ENCODE data around the gene HYOU1. TPM values are rescaled to one million over a fixed set of nuclear protein-coding genes. Genes with fewer than 3 reads are reported as not detected.

The HYOU1 gene
- total RNA-seq, 2 experiments from 2014 or later, result 76.5 to 81.4 TPM

DNA sequence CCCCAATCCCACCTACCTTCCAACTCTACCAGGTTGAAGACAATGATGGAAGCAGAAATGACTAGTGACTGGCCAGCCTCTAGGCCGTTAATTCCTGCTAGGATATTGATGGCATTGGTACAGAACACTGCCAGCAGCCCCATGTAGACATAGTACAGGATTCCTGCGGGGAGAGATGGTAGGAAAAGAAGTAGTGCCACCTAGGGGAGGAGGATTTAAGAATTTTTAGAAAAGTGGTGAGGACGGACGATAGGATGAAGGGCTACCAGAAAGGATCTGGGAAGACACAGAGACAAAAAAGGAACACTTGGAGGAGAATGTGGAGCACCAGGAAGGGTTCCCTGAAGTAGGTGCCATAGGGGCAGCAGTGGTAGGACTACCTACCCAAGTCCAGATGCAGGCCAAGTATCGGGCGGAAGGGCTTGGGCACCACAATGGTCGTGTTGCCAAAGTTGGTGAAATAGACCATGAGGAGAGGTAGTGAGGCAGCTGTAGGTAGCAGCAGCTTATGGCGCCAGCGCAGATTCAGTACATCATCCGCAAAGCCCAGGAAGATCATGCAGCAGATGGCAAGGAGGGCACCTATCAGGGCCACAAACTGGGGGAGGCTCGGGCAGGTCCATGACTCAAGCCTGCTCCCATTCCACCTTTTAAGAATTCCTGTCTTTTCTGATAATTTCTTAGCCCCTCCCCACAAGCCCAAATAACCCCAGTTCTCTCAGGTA is 43.4 kb upstream of the HYOU1 start:
- Mint-ChIP-seq H3K27ac (peak overlapping the region; percentile 97), H3K27me3 (no peaks in the 10 kb centered on the region), H3K36me3 (ENCODE audit: low read depth) (peaks cover 49% of the 10 kb centered on the region), H3K4me3 (peak overlapping the region; percentile 95), H3K4me1 (ENCODE audit: low read depth) (peaks cover 57% of the 10 kb centered on the region), H3K9me3 (no peaks in the 10 kb centered on the region)
- H3K36me3 ChIP-seq (ENCODE audit: insufficient read depth, low read length), result peaks cover 23% of the 10 kb centered on the region
- H3K9me3 ChIP-seq (ENCODE audit: control insufficient read depth in 1 of 2, insufficient read depth in 1 of 2, low read length in 2 of 2), result no peaks in the 10 kb centered on the region
- intact Hi-C loops (cut with DNase I, micrococcal nuclease), result loop anchor here (2.0 to 10.0 kb wide), 5 partner anchors 16 to 526 kb away; partner anchors contain the start of genes RPS25 (in 2 of the 2), TRAPPC4 (in 2 of the 2), ARCN1 (in 1 of the 2) and HMBS (in 1 of the 2)
- no peaks in the 10 kb centered on the region for H3K27me3 ChIP-seq (ENCODE audit: control insufficient read depth in 1 of 2, insufficient read depth in 2 of 2, low read length in 2 of 2)
- CTCF ChIA-PET, result interaction anchor here (0.7 kb wide), 1 partner anchor 11 kb away, joined by 3 read pairs; no protein-coding TSS in a partner anchor
- peak in 1 of 14 experiments; percentile 45 for DNase-seq
- peaks cover 35% of the 10 kb centered on the region for H3K4me1 ChIP-seq (ENCODE audit: insufficient read depth, low read length)
- POLR2A ChIA-PET, result interaction anchor here (1.1 kb wide), 1 partner anchor 33 kb away, joined by 4 read pairs; the partner anchor contains the start of gene VPS11
- H3K27ac ChIP-seq (ENCODE audit: low read depth in 1 of 2, low read length in 2 of 2), result no peak overlapping the region
- no peak for ATAC-seq (ENCODE audit: poor library complexity)
- H3K4me3 ChIP-seq (ENCODE audit: low read length), result peak overlapping the region; percentile 90
- TF ChIP-seq, protein P1, sequence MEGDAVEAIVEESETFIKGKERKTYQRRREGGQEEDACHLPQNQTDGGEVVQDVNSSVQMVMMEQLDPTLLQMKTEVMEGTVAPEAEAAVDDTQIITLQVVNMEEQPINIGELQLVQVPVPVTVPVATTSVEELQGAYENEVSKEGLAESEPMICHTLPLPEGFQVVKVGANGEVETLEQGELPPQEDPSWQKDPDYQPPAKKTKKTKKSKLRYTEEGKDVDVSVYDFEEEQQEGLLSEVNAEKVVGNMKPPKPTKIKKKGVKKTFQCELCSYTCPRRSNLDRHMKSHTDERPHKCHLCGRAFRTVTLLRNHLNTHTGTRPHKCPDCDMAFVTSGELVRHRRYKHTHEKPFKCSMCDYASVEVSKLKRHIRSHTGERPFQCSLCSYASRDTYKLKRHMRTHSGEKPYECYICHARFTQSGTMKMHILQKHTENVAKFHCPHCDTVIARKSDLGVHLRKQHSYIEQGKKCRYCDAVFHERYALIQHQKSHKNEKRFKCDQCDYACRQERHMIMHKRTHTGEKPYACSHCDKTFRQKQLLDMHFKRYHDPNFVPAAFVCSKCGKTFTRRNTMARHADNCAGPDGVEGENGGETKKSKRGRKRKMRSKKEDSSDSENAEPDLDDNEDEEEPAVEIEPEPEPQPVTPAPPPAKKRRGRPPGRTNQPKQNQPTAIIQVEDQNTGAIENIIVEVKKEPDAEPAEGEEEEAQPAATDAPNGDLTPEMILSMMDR (IDR thresholded peaks at IDR 0.05), result peak; percentile 27

- Mint-ChIP-seq H3K9me3 (no peaks in the 10 kb centered on the region), H3K4me1 (ENCODE audit: low read depth) (peaks cover 58% of the 10 kb centered on the region), H3K4me3 (peak overlapping the region; percentile 95), H3K27me3 (no peaks in the 10 kb centered on the region), H3K27ac (peak overlapping the region; percentile 97), H3K36me3 (ENCODE audit: low read depth) (peaks cover 53% of the 10 kb centered on the region)
- TF ChIP-seq, protein P1 (IDR thresholded peaks at IDR 0.05), result no peak
- H3K27me3 ChIP-seq (ENCODE audit: control insufficient read depth in 1 of 2, insufficient read depth in 2 of 2, low read length in 2 of 2), result no peaks in the 10 kb centered on the region
- DNase-seq, result no peak
- POLR2A ChIA-PET, result interaction anchor here (1.1 kb wide), 1 partner anchor 32 kb away, joined by 4 read pairs; the partner anchor contains the start of gene VPS11
- H3K9me3 ChIP-seq (ENCODE audit: control insufficient read depth in 1 of 2, insufficient read depth in 1 of 2, low read length in 2 of 2), result no peaks in the 10 kb centered on the region
- no peak overlapping the region for H3K27ac ChIP-seq (ENCODE audit: low read depth in 1 of 2, low read length in 2 of 2)
- intact Hi-C loops (cut with DNase I, micrococcal nuclease), result loop anchor here (2.0 to 10.0 kb wide), 5 partner anchors 15 to 525 kb away; partner anchors contain the start of genes RPS25 (in 2 of the 2), TRAPPC4 (in 2 of the 2), ARCN1 (in 1 of the 2) and HMBS (in 1 of the 2)
- no peak for ATAC-seq (ENCODE audit: poor library complexity)
- CTCF ChIA-PET, result interaction anchor here (0.6 to 1.3 kb wide), 3 partner anchors 12 to 407 kb away, joined by 3 read pairs; no protein-coding TSS in a partner anchor
- peaks cover 23% of the 10 kb centered on the region for H3K36me3 ChIP-seq (ENCODE audit: insufficient read depth, low read length)
- no peak overlapping the region for H3K4me3 ChIP-seq (ENCODE audit: low read length)
- peaks cover 39% of the 10 kb centered on the region for H3K4me1 ChIP-seq (ENCODE audit: insufficient read depth, low read length)
Measured at GRCh38 chr11:119099711-119100110, 42.7 kb upstream of the HYOU1 start.

DNA sequence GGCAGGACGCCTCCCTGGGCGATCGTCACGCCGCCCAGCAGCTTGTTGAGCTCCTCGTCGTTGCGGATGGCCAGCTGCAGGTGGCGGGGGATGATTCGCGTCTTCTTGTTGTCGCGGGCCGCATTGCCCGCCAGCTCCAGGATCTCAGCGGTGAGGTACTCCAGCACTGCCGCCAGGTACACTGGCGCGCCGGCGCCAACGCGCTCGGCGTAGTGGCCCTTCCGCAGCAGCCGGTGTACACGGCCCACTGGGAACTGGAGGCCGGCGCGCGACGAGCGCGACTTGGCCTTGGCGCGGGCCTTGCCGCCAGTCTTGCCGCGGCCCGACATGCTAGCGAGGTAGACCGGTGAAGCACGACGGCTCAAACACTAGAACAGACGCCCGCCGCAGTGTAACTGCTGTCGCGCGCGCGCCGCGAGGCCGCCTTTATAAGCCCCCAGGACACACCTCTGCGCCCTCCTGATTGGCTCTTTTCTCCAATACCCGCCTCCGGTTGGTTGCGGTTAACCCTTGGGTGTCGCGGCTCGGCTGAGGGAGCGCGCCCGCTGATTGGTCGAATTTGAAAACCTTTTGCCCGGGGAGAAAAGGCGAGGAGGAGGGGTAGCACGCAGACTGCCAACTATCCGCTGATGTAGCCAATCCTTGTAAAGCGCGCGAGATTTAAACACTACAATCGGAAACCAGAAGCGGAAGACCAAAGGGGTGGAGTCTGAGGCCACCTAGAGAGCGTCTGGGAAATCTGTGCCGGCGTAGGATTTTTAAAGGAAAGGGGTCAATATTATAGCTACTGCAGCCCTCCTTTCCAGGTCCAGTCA is 38.3 kb upstream of the HYOU1 start:
- H3K36me3 ChIP-seq (ENCODE audit: insufficient read depth, low read length), result peaks cover 23% of the 10 kb centered on the region
- ATAC-seq (ENCODE audit: poor library complexity) (peak; percentile 88), DNase-seq (peak; percentile 98 to 100 (median 99))
- H3K9me3 ChIP-seq (ENCODE audit: control insufficient read depth in 1 of 2, insufficient read depth in 1 of 2, low read length in 2 of 2), result no peaks in the 10 kb centered on the region
- Mint-ChIP-seq H3K36me3 (ENCODE audit: low read depth) (peaks cover 48% of the 10 kb centered on the region), H3K4me3 (peak overlapping the region; percentile 79), H3K9me3 (no peaks in the 10 kb centered on the region), H3K27ac (peak overlapping the region; percentile 68), H3K27me3 (no peaks in the 10 kb centered on the region), H3K4me1 (ENCODE audit: low read depth) (peaks cover 37% of the 10 kb centered on the region)
- peak overlapping the region; percentile 61 to 62 for H3K27ac ChIP-seq (ENCODE audit: low read depth in 1 of 2, low read length in 2 of 2)
- peak overlapping the region; percentile 86 for H3K4me3 ChIP-seq (ENCODE audit: low read length)
- TF ChIP-seq, protein P1 (IDR thresholded peaks at IDR 0.05), result peak; percentile 29
- intact Hi-C loops (cut with DNase I, micrococcal nuclease), result loop anchor here (1.0 to 2.0 kb wide), 5 partner anchors 26 to 102 kb away; partner anchors contain the start of genes HYOU1 (in 2 of the 2), HINFP (in 1 of the 2), SLC37A4 (in 1 of the 2) and VPS11 (in 1 of the 2)
- no peaks in the 10 kb centered on the region for H3K27me3 ChIP-seq (ENCODE audit: control insufficient read depth in 1 of 2, insufficient read depth in 2 of 2, low read length in 2 of 2)
- POLR2A ChIA-PET, result interaction anchor here (0.6 to 3.1 kb wide), 28 partner anchors 10 to 305 kb away, joined by 3 to 60 read pairs (median 5); partner anchors contain the start of genes C2CD2L, CBL, DDX6 and HINFP
- peaks cover 42% of the 10 kb centered on the region for H3K4me1 ChIP-seq (ENCODE audit: insufficient read depth, low read length)
- CTCF ChIA-PET, result interaction anchor here (0.7 to 2.4 kb wide), 10 partner anchors 10 to 109 kb away, joined by 3 to 8 read pairs (median 3); partner anchors contain the start of genes C2CD2L, HINFP, HMBS and NLRX1
